GM23338 (cell line): ENCODE data around the gene SLC8B1. TPM values are rescaled to one million over a fixed set of nuclear protein-coding genes. Genes with fewer than 3 reads are reported as not detected.

Source experiments
- ATAC-seq: fragments of 200-7000 bp; cut with Tn5 transposase; 3 replicates; pipeline ENCODE4 v1.9.1; 2020
- DNase-seq: peaks from one replicate; pipeline ENCODE4 v3.0.0-alpha.2; 2015; ENCODE audit warnings: low spot score
- H2AFZ ChIP-seq: fragments of 200-600 bp; sonication (generic); 2 replicates; pipeline ENCODE4 v1.8.0; 2016; ENCODE audit warnings: antibody characterized with exemption, mild to moderate bottlenecking, moderate library complexity
- H3F3A ChIP-seq: fragments of 200-600 bp; sonication (generic); replicated peaks from 2 replicates; pipeline ENCODE4 v1.8.0; 2017; ENCODE audit warnings: antibody characterized with exemption, mixed run types, low read depth
- H3K27ac ChIP-seq: fragments of 200-600 bp; sonication (generic); 2 replicates; pipeline ENCODE4 v1.6.1; 2016; ENCODE audit warnings: low read depth
- H3K27me3 ChIP-seq: fragments of 200-600 bp; sonication (generic); 2 replicates; pipeline ENCODE4 v1.8.0; 2016; ENCODE audit warnings: mild to moderate bottlenecking, mixed run types, moderate library complexity; ENCODE audit not compliant: insufficient read depth
- H3K36me3 ChIP-seq: fragments of 200-600 bp; sonication (generic); 2 replicates; pipeline ENCODE4 v1.8.0; 2016; ENCODE audit warnings: mild to moderate bottlenecking; ENCODE audit not compliant: insufficient read depth
- H3K4me1 ChIP-seq: fragments of 200-600 bp; sonication (generic); 2 replicates; pipeline ENCODE4 v1.8.0; 2016; ENCODE audit warnings: mild to moderate bottlenecking, moderate library complexity; ENCODE audit not compliant: insufficient read depth
- H3K4me2 ChIP-seq: fragments of 200-600 bp; sonication (generic); 2 replicates; pipeline ENCODE4 v1.7.1; 2017; ENCODE audit warnings: mixed run types
- H3K4me3 ChIP-seq: fragments of 200-600 bp; sonication (generic); 2 replicates; pipeline ENCODE4 v1.6.1; 2016; ENCODE audit warnings: mixed run types
- H3K79me2 ChIP-seq: fragments of 200-600 bp; sonication (generic); replicated peaks from 2 replicates; pipeline ENCODE4 v1.8.0; 2017; ENCODE audit warnings: mild to moderate bottlenecking; ENCODE audit not compliant: insufficient read depth
- H3K9me2 ChIP-seq: fragments of 200-600 bp; sonication (generic); 2 replicates; pipeline ENCODE4 v1.8.0; 2017; ENCODE audit not compliant: insufficient read depth
- H4K20me1 ChIP-seq: fragments of 200-600 bp; sonication (generic); replicated peaks from 2 replicates; pipeline ENCODE4 v1.8.0; 2017; ENCODE audit warnings: mild to moderate bottlenecking; ENCODE audit not compliant: insufficient read depth
- H3K27ac Mint-ChIP-seq: 2 replicates; pipeline ENCODE4 v1.8.0; 2020; ENCODE audit warnings: inconsistent platforms, mild to moderate bottlenecking, moderate library complexity, mixed read lengths
- H3K27me3 Mint-ChIP-seq: 3 replicates; pipeline ENCODE4 v1.8.0; 2022; ENCODE audit warnings: low read depth, mild to moderate bottlenecking, moderate library complexity, mixed read lengths, inconsistent platforms; ENCODE audit not compliant: insufficient read depth, poor library complexity
- H3K36me3 Mint-ChIP-seq: 3 replicates; pipeline ENCODE4 v1.8.0; 2021; ENCODE audit warnings: low read depth, mild to moderate bottlenecking, inconsistent platforms, moderate library complexity, mixed read lengths
- H3K4me1 Mint-ChIP-seq: 3 replicates; pipeline ENCODE4 v1.8.0; 2020; ENCODE audit warnings: mild to moderate bottlenecking, inconsistent platforms, mixed read lengths
- H3K4me3 Mint-ChIP-seq: 3 replicates; pipeline ENCODE4 v1.8.0; 2021; ENCODE audit warnings: moderate library complexity, mild to moderate bottlenecking, inconsistent platforms, mixed read lengths
- H3K9me3 Mint-ChIP-seq: 3 replicates; pipeline ENCODE4 v1.8.0; 2020; ENCODE audit warnings: moderate library complexity, mild to moderate bottlenecking, inconsistent platforms, mixed read lengths
- JUNB ChIP-seq: IDR thresholded peaks from one replicate; pipeline ENCODE4 v1.6.1; 2016; ENCODE audit warnings: antibody characterized with exemption; ENCODE audit not compliant: unreplicated experiment
- NANOG ChIP-seq: IDR thresholded peaks from 2 replicates; pipeline ENCODE4 v1.6.1; 2016; ENCODE audit warnings: antibody characterized with exemption, borderline replicate concordance
- STAT1 ChIP-seq: IDR thresholded peaks from one replicate; pipeline ENCODE4 v1.6.1; 2016; ENCODE audit warnings: antibody characterized with exemption; ENCODE audit not compliant: unreplicated experiment
- ZNF331 ChIP-seq: fragments of 250-450 bp; sonication (Bioruptor Pico); IDR thresholded peaks from 2 replicates; pipeline ENCODE4 v1.5.0; 2020; ENCODE audit warnings: low read depth, mild to moderate bottlenecking, moderate library complexity
- ZNF462 ChIP-seq: fragments of 250-450 bp; sonication (Bioruptor Pico); IDR thresholded peaks from 2 replicates; pipeline ENCODE4 v1.5.0; 2020; ENCODE audit warnings: mild to moderate bottlenecking, moderate library complexity
- polyA plus RNA-seq: library from polyadenylated mRNA; unstranded; fragments of >200 nt; fragmentation: Nextera tagmentation; extraction: Ambion mirVana; gene quantifications from 2 replicates; pipeline ENCODE4 v1.2.1, GENCODE V29; 2016
- total RNA-seq: library from RNA; depleted of rRNA; stranded (reverse); fragments of >200 nt; shearing (Covaris generic); gene quantifications from 2 replicates; pipeline ENCODE4 v1.2.3, GENCODE V29; 2014
- TF ChIP-seq, protein P1 (sequence below), 2 experiments: fragments of 200-600 bp in 1 of 2; sonication (generic) in 1 of 2; conservative IDR thresholded peaks; 2 replicates each; pipeline versions ENCODE4 v1.5.1 to v1.6.1; 2016 to 2017; ENCODE audit warnings: antibody characterized with exemption in 2 of 2, low read depth in 2 of 2, mild to moderate bottlenecking in 2 of 2, moderate library complexity in 1 of 2

The SLC8B1 gene
- total and polyA plus RNA-seq, 2 experiments from 2014 or later: 6.0 to 8.9 TPM

- TF ChIP-seq, protein P1, sequence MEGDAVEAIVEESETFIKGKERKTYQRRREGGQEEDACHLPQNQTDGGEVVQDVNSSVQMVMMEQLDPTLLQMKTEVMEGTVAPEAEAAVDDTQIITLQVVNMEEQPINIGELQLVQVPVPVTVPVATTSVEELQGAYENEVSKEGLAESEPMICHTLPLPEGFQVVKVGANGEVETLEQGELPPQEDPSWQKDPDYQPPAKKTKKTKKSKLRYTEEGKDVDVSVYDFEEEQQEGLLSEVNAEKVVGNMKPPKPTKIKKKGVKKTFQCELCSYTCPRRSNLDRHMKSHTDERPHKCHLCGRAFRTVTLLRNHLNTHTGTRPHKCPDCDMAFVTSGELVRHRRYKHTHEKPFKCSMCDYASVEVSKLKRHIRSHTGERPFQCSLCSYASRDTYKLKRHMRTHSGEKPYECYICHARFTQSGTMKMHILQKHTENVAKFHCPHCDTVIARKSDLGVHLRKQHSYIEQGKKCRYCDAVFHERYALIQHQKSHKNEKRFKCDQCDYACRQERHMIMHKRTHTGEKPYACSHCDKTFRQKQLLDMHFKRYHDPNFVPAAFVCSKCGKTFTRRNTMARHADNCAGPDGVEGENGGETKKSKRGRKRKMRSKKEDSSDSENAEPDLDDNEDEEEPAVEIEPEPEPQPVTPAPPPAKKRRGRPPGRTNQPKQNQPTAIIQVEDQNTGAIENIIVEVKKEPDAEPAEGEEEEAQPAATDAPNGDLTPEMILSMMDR (conservative IDR thresholded peaks at IDR 0.05; ENCODE audit: low read depth in 2 of 2): no peak
- no peak for TF ChIP-seq ZNF462 (CRISPR knock-in tag)
- no peak for TF ChIP-seq NANOG
- no peak for TF ChIP-seq ZNF331 (CRISPR knock-in tag)
- TF ChIP-seq JUNB: no peak
Measured at GRCh38 chr12:113378291-113378690, 43.4 kb upstream of the SLC8B1 start (continued).

GRCh38 chr12:113374823-113375428 is 40.0 kb upstream of the SLC8B1 start:
- Mint-ChIP-seq H3K4me3 (no peak overlapping the region), H3K4me1 (no peaks in the 10 kb centered on the region), H3K36me3 (peaks cover 24% of the 10 kb centered on the region), H3K27ac (no peak overlapping the region), H3K9me3 (no peaks in the 10 kb centered on the region), H3K27me3 (peaks cover 4% of the 10 kb centered on the region)
- no peak overlapping the region for H3K4me3 ChIP-seq
- H3F3A ChIP-seq: no peaks in the 10 kb centered on the region
- H3K4me1 ChIP-seq: no peaks in the 10 kb centered on the region
- H3K9me2 ChIP-seq: no peaks in the 10 kb centered on the region
- DNase-seq (no peak), ATAC-seq (no peak)
- H4K20me1 ChIP-seq: no peaks in the 10 kb centered on the region; the same call in 1 of the 2 replicates
- no peak overlapping the region for H3K27ac ChIP-seq
- no peaks in the 10 kb centered on the region for H3K27me3 ChIP-seq
- TF ChIP-seq ZNF331 (CRISPR knock-in tag) (no peak), STAT1 (no peak)
- no peaks in the 10 kb centered on the region for H3K79me2 ChIP-seq
- H3K36me3 ChIP-seq: no peaks in the 10 kb centered on the region
- no peak overlapping the region for H3K4me2 ChIP-seq
- no peak overlapping the region for H2AFZ ChIP-seq
